ENCODE data around the gene SV2B.

Gene SV2B

GRCh38 chr15:91150502-91151160, 50.6 kb downstream of the SV2B start:
- no peak for DNase-seq (ENCODE audit: low read depth in 1 of 2, low spot score in 1 of 2)
- TF ChIP-seq SPI1 (IDR thresholded peaks at IDR 0.05; ENCODE audit: borderline replicate concordance, low read depth): no peak
- TF ChIP-seq POLR2AphosphoS5 (IDR thresholded peaks at IDR 0.05; ENCODE audit: low read depth): no peak
- TF ChIP-seq, protein P1, sequence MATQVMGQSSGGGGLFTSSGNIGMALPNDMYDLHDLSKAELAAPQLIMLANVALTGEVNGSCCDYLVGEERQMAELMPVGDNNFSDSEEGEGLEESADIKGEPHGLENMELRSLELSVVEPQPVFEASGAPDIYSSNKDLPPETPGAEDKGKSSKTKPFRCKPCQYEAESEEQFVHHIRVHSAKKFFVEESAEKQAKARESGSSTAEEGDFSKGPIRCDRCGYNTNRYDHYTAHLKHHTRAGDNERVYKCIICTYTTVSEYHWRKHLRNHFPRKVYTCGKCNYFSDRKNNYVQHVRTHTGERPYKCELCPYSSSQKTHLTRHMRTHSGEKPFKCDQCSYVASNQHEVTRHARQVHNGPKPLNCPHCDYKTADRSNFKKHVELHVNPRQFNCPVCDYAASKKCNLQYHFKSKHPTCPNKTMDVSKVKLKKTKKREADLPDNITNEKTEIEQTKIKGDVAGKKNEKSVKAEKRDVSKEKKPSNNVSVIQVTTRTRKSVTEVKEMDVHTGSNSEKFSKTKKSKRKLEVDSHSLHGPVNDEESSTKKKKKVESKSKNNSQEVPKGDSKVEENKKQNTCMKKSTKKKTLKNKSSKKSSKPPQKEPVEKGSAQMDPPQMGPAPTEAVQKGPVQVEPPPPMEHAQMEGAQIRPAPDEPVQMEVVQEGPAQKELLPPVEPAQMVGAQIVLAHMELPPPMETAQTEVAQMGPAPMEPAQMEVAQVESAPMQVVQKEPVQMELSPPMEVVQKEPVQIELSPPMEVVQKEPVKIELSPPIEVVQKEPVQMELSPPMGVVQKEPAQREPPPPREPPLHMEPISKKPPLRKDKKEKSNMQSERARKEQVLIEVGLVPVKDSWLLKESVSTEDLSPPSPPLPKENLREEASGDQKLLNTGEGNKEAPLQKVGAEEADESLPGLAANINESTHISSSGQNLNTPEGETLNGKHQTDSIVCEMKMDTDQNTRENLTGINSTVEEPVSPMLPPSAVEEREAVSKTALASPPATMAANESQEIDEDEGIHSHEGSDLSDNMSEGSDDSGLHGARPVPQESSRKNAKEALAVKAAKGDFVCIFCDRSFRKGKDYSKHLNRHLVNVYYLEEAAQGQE (IDR thresholded peaks at IDR 0.05; ENCODE audit: insufficient replicate concordance, low read depth): no peak
- no peak for TF ChIP-seq CTCF (IDR thresholded peaks at IDR 0.05; ENCODE audit: insufficient read depth, low read length)
- TF ChIP-seq GABPA (IDR thresholded peaks at IDR 0.05; ENCODE audit: low read depth): no peak
- H3K27me3 ChIP-seq (ENCODE audit: insufficient read depth, poor library complexity, severe bottlenecking): peaks cover 3% of the 10 kb centered on the region
- H3K4me3 ChIP-seq (replicated peaks; ENCODE audit: insufficient read depth, low read length): no peak overlapping the region
- no peak overlapping the region for H3K27ac ChIP-seq (replicated peaks)

GRCh38 chr15:91151781-91152563, 51.9 kb downstream of the SV2B start:
- H3K27ac ChIP-seq (replicated peaks): no peak overlapping the region
- H3K27me3 ChIP-seq (ENCODE audit: insufficient read depth, poor library complexity, severe bottlenecking): no peaks in the 10 kb centered on the region
- DNase-seq (ENCODE audit: low read depth in 1 of 2, low spot score in 1 of 2): no peak
- TF ChIP-seq POLR2AphosphoS5 (IDR thresholded peaks at IDR 0.05; ENCODE audit: low read depth) (no peak), SPI1 (IDR thresholded peaks at IDR 0.05; ENCODE audit: borderline replicate concordance, low read depth) (no peak)
- TF ChIP-seq, protein P1 (IDR thresholded peaks at IDR 0.05; ENCODE audit: insufficient replicate concordance, low read depth): no peak
- H3K4me3 ChIP-seq (replicated peaks; ENCODE audit: insufficient read depth, low read length): no peak overlapping the region

DNA sequence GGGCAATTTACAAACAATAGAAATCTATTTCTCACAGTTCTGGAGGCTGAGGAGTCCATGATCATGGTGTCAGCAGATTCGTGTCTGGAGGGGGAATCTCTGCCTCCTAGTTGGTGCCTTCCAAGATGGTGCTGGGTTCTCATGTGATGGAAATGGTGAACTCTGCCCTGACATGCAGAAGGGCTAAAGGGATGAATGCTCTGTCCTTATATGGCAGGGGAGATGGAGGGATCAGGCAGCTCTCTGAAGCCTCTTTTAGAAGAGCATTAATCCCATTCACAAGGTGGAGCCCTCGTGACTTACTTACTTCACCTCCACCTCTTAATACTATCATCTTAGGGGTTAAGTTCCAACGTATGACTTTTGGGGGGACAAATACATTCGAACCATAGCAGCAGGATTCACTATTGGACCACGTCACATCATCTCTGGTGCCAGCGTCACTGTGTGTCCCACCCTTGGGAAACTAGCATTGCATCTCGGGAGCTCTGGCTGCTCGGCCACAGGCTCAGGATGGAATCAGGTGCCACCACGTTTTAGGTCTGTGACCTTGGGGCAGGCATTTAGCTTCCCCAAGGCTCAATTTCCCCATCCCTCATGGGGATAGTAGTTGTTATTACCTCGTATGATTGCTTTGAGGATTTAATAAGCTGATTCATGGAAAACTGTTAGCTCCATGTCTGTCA, 53.0 kb downstream of the SV2B start:
- Histone ChIP-seq H3K4me3 (replicated peaks; ENCODE audit: insufficient read depth, low read length) (no peak overlapping the region), H3K27me3 (ENCODE audit: insufficient read depth, poor library complexity, severe bottlenecking) (no peaks in the 10 kb centered on the region), H3K27ac (replicated peaks) (no peak overlapping the region)
- TF ChIP-seq, protein P1 (IDR thresholded peaks at IDR 0.05; ENCODE audit: insufficient replicate concordance, low read depth): no peak
- DNase-seq (ENCODE audit: low read depth in 1 of 2, low spot score in 1 of 2): no peak

GRCh38 chr15:91153954-91154353, 53.9 kb downstream of the SV2B start:
- TF ChIP-seq, protein P1 (IDR thresholded peaks at IDR 0.05; ENCODE audit: insufficient replicate concordance, low read depth): no peak
- TF ChIP-seq GABPA (IDR thresholded peaks at IDR 0.05; ENCODE audit: low read depth): no peak
- no peaks in the 10 kb centered on the region for H3K27me3 ChIP-seq (ENCODE audit: insufficient read depth, poor library complexity, severe bottlenecking)
- DNase-seq (ENCODE audit: low read depth in 1 of 2, low spot score in 1 of 2): no peak
- H3K4me3 ChIP-seq (replicated peaks; ENCODE audit: insufficient read depth, low read length): no peak overlapping the region
- no peak overlapping the region for H3K27ac ChIP-seq (replicated peaks)

All from HL-60 (cell line).